ENCODE measurements around the gene TCF4. TPM values are rescaled to one million over a fixed set of nuclear protein-coding genes. Genes with fewer than 3 reads are reported as not detected.

TCF4 gene
- total RNA-seq, 1 experiment from 2014 or later = 0.42 TPM

DNA sequence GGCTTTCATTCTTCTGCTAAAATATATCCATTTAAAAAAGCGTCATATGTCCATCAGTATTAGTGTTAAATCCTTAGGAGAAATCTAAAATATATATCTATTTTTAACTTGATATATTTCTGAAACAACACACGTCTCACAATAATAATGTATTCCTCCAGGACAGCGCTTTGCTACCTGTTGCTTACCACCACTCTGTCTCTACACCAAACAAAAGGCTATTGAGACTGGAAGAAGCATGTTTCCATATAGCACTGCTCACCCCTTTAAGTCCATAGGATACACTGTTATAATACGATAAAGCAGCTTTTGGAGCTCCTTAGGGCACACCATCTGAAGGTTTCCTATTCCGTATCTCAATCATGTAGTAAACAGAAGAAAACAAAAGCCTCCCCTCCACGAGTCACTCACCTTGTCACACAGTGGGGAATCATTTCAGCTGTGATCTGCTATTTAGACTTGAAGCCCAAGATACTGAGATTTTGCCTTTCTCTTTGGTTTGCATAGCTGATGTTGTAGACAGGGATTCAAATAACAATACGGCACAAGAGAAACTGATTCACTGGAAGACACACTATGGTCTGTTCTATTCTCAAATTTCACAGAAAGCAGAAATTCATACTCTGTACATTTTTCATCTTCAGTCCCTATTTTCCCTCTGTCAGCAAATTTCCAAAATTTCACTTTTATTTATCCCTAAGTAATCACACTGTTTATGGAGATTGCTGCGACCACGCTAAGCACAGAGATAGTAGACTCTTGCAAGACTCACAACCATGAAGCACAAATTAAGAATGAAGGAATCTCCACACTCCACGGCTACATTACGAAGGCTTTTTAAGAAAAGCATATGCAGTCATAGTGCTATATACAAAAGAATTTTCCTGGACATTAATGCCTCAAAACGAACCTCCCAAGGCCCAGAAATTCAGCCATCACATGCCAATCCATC lies 187.1 kb downstream of the TCF4 start:
- H3K27me3 ChIP-seq (ENCODE audit: insufficient read depth, low read length) = no peaks in the 10 kb centered on the region
- no peaks in the 10 kb centered on the region for H3K79me2 ChIP-seq (ENCODE audit: insufficient read depth, low read length)
- ChIA-PET RAD21 (ENCODE audit: low non-redundant PET in 1 of 2, low total read pairs in 2 of 2, uncharacterized antibody in 2 of 2, unreplicated experiment in 2 of 2) (no interaction called here), CTCF (no interaction called here), POLR2A (no interaction called here)
- BruUV-seq (replicated peaks) = no TSS peak
- no peak overlapping the region for H3K9ac ChIP-seq (ENCODE audit: low read length)
- H3K9me3 ChIP-seq (ENCODE audit: control insufficient read depth in 1 of 2, insufficient read depth in 1 of 2, low read depth in 1 of 2, low read length in 2 of 2) = no peaks in the 10 kb centered on the region; a peak in 2 of 4 replicates
- no peaks in the 10 kb centered on the region for H3K36me3 ChIP-seq (ENCODE audit: control insufficient read depth in 1 of 2, insufficient read depth in 2 of 2, low read length in 2 of 2)
- ATAC-seq (no peak), DNase-seq (ENCODE audit: low read depth, low spot score) (no peak)
- H3K4me2 ChIP-seq (ENCODE audit: low read length) = no peak overlapping the region
- H3K4me1 ChIP-seq (ENCODE audit: control insufficient read depth in 1 of 2, insufficient read depth in 2 of 2, low read length in 2 of 2) = no peaks in the 10 kb centered on the region
- no peaks in the 10 kb centered on the region for H3K9me2 ChIP-seq (ENCODE audit: insufficient read depth)
- intact Hi-C loops (cut with micrococcal nuclease) = no loop called here
- TF ChIP-seq, protein P1, sequence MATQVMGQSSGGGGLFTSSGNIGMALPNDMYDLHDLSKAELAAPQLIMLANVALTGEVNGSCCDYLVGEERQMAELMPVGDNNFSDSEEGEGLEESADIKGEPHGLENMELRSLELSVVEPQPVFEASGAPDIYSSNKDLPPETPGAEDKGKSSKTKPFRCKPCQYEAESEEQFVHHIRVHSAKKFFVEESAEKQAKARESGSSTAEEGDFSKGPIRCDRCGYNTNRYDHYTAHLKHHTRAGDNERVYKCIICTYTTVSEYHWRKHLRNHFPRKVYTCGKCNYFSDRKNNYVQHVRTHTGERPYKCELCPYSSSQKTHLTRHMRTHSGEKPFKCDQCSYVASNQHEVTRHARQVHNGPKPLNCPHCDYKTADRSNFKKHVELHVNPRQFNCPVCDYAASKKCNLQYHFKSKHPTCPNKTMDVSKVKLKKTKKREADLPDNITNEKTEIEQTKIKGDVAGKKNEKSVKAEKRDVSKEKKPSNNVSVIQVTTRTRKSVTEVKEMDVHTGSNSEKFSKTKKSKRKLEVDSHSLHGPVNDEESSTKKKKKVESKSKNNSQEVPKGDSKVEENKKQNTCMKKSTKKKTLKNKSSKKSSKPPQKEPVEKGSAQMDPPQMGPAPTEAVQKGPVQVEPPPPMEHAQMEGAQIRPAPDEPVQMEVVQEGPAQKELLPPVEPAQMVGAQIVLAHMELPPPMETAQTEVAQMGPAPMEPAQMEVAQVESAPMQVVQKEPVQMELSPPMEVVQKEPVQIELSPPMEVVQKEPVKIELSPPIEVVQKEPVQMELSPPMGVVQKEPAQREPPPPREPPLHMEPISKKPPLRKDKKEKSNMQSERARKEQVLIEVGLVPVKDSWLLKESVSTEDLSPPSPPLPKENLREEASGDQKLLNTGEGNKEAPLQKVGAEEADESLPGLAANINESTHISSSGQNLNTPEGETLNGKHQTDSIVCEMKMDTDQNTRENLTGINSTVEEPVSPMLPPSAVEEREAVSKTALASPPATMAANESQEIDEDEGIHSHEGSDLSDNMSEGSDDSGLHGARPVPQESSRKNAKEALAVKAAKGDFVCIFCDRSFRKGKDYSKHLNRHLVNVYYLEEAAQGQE (IDR thresholded peaks at IDR 0.05; ENCODE audit: low read depth) = no peak
- TF ChIP-seq, protein P2, sequence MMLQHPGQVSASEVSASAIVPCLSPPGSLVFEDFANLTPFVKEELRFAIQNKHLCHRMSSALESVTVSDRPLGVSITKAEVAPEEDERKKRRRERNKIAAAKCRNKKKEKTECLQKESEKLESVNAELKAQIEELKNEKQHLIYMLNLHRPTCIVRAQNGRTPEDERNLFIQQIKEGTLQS (IDR thresholded peaks at IDR 0.05) = no peak
- no peak overlapping the region for H3K4me3 ChIP-seq (replicated peaks in 1 of 2; ENCODE audit: low read depth in 1 of 2, low read length in 2 of 2)
- no peaks in the 10 kb centered on the region for H4K20me1 ChIP-seq (ENCODE audit: insufficient read depth)
- H3K27ac ChIP-seq (ENCODE audit: low read depth, low read length) = no peak overlapping the region
- H2AFZ ChIP-seq (ENCODE audit: low read depth, low read length, poor library complexity, severe bottlenecking) = no peak overlapping the region

DNA sequence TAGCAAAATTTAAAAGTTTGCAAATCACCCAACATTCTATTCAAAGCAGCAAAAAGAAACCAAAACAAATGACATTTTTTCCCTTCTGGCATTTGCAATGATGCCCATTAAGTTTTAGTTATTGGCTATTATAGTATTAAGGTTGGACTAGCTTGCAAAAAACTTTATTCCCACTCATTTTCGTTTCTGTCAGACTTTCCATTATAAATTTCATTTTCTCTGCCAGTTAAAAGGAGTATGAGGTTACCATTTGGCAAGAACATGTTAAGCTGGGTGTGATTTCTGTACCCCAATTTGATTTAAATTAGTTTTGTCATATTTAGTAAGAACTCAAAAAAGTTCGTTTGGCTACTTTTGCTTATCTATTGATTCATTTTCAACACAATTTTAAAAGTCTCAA lies 187.9 kb downstream of the TCF4 start:
- ChIA-PET RAD21 (ENCODE audit: low non-redundant PET in 1 of 2, low total read pairs in 2 of 2, uncharacterized antibody in 2 of 2, unreplicated experiment in 2 of 2) (no interaction called here), CTCF (no interaction called here), POLR2A (no interaction called here)
- Histone ChIP-seq H3K27ac (ENCODE audit: low read depth, low read length) (no peak overlapping the region), H2AFZ (ENCODE audit: low read depth, low read length, poor library complexity, severe bottlenecking) (no peak overlapping the region), H3K9me3 (ENCODE audit: control insufficient read depth in 1 of 2, insufficient read depth in 1 of 2, low read depth in 1 of 2, low read length in 2 of 2) (no peaks in the 10 kb centered on the region; a peak in 2 of 4 replicates), H3K9me2 (ENCODE audit: insufficient read depth) (no peaks in the 10 kb centered on the region), H3K4me2 (ENCODE audit: low read length) (no peak overlapping the region), H3K4me3 (replicated peaks in 1 of 2; ENCODE audit: low read depth in 1 of 2, low read length in 2 of 2) (no peak overlapping the region), H3K9ac (ENCODE audit: low read length) (no peak overlapping the region), H3K4me1 (ENCODE audit: control insufficient read depth in 1 of 2, insufficient read depth in 2 of 2, low read length in 2 of 2) (no peaks in the 10 kb centered on the region), H4K20me1 (ENCODE audit: insufficient read depth) (no peaks in the 10 kb centered on the region), H3K36me3 (ENCODE audit: control insufficient read depth in 1 of 2, insufficient read depth in 2 of 2, low read length in 2 of 2) (no peaks in the 10 kb centered on the region), H3K27me3 (ENCODE audit: insufficient read depth, low read length) (no peaks in the 10 kb centered on the region), H3K79me2 (ENCODE audit: insufficient read depth, low read length) (no peaks in the 10 kb centered on the region)
- intact Hi-C loops (cut with micrococcal nuclease) = no loop called here
- DNase-seq (ENCODE audit: low read depth, low spot score) = no peak
- no peak for ATAC-seq
- BruUV-seq (replicated peaks) = no TSS peak
- TF ChIP-seq POLR2AphosphoS5 (IDR thresholded peaks at IDR 0.05; ENCODE audit: low read depth, low read length) = no peak
- no peak for TF ChIP-seq YY1 (IDR thresholded peaks at IDR 0.05; ENCODE audit: extremely low read depth, insufficient replicate concordance, low read depth, low read length)
- TF ChIP-seq ZNF274 (IDR thresholded peaks at IDR 0.05; ENCODE audit: low read depth, low read length) = no peak
- no peak for TF ChIP-seq SP1 (IDR thresholded peaks at IDR 0.05; ENCODE audit: low read depth)
- TF ChIP-seq, protein P3, sequence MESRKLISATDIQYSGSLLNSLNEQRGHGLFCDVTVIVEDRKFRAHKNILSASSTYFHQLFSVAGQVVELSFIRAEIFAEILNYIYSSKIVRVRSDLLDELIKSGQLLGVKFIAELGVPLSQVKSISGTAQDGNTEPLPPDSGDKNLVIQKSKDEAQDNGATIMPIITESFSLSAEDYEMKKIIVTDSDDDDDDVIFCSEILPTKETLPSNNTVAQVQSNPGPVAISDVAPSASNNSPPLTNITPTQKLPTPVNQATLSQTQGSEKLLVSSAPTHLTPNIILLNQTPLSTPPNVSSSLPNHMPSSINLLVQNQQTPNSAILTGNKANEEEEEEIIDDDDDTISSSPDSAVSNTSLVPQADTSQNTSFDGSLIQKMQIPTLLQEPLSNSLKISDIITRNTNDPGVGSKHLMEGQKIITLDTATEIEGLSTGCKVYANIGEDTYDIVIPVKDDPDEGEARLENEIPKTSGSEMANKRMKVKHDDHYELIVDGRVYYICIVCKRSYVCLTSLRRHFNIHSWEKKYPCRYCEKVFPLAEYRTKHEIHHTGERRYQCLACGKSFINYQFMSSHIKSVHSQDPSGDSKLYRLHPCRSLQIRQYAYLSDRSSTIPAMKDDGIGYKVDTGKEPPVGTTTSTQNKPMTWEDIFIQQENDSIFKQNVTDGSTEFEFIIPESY (IDR thresholded peaks at IDR 0.05; ENCODE audit: extremely low read depth, insufficient replicate concordance, low read length) = no peak
- TF ChIP-seq, protein P4, sequence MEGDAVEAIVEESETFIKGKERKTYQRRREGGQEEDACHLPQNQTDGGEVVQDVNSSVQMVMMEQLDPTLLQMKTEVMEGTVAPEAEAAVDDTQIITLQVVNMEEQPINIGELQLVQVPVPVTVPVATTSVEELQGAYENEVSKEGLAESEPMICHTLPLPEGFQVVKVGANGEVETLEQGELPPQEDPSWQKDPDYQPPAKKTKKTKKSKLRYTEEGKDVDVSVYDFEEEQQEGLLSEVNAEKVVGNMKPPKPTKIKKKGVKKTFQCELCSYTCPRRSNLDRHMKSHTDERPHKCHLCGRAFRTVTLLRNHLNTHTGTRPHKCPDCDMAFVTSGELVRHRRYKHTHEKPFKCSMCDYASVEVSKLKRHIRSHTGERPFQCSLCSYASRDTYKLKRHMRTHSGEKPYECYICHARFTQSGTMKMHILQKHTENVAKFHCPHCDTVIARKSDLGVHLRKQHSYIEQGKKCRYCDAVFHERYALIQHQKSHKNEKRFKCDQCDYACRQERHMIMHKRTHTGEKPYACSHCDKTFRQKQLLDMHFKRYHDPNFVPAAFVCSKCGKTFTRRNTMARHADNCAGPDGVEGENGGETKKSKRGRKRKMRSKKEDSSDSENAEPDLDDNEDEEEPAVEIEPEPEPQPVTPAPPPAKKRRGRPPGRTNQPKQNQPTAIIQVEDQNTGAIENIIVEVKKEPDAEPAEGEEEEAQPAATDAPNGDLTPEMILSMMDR (IDR thresholded peaks at IDR 0.05 in 2 of 3, conservative IDR thresholded peaks at IDR 0.05 in 1 of 3; ENCODE audit: borderline replicate concordance in 1 of 3, insufficient read depth in 1 of 3, low read depth in 2 of 3, low read length in 2 of 3) = no peak
- TF ChIP-seq RAD21 (IDR thresholded peaks at IDR 0.05; ENCODE audit: low read depth) = no peak
